HepG2 (cell line): ENCODE measurements around the gene KCNB1. TPM values are rescaled to one million over a fixed set of nuclear protein-coding genes. Genes with fewer than 3 reads are reported as not detected.
A peak's percentile ranks its signal among the peaks of the same experiment; 100 is the strongest.

Source experiments
- ATAC-seq: fragments of 200-7000 bp; cut with Tn5 transposase; 3 replicates; pipeline ENCODE4 v1.9.1; 2020; ENCODE audit warnings: mild to moderate bottlenecking, moderate library complexity
- BruUV-seq: library from RNA; stranded (reverse); fragments of 400-500 nt; replicated peaks from 2 replicates; lab custom pipeline; 2021; lab: Mats Ljungman, UMichigan
- CTCF ChIA-PET: fragments of 300-600 bp; formaldehyde crosslinking; extraction: SDS; loops from one replicate; lab custom pipeline; 2021; ENCODE audit warnings: low total read pairs, inconsistent platforms, low intra/inter-chr PET ratio; lab: Yijun Ruan, JAX
- POLR2A ChIA-PET: fragments of 350-600 bp; sonication (Branson Sonifier 250); formaldehyde crosslinking; loops from one replicate; lab custom pipeline; 2020; ENCODE audit warnings: antibody characterized with exemption, inconsistent platforms; lab: Yijun Ruan, JAX
- DNase-seq: peaks from one replicate; pipeline ENCODE4 v3.0.0-alpha.2; 2015; ENCODE audit warnings: low spot score
- FAIRE-seq: peaks from 3 replicates; lab custom pipeline; 2011; peaks lifted over from hg19 to GRCh38; lab: Jason Lieb, UNC
- H2AFZ ChIP-seq: one replicate; pipeline ENCODE4 v1.6.1; 2011; ENCODE audit warnings: low read length, inconsistent platforms
- H3K27ac ChIP-seq: fragments of 300-600 bp; 3 replicates; pipeline ENCODE4 v1.8.0; 2011; ENCODE audit warnings: mixed run types, mild to moderate bottlenecking, mixed read lengths, low read length, inconsistent platforms; ENCODE audit not compliant: insufficient read depth; ENCODE audit errors: extremely low read length
- H3K27me3 ChIP-seq, 2 experiments: fragments of 200-600 bp in 1 of 2; 2 replicates in 1 of 2; 3 replicates in 1 of 2; pipeline versions ENCODE4 v1.6.0 to v1.8.0; 2011; ENCODE audit warnings: low read length in 2 of 2, mild to moderate bottlenecking in 2 of 2, moderate library complexity in 2 of 2, inconsistent platforms in 1 of 2; ENCODE audit not compliant: insufficient read depth in 2 of 2, control insufficient read depth in 1 of 2
- H3K36me3 ChIP-seq, 2 experiments: fragments of 200-600 bp in 1 of 2; replicated peaks in 1 of 2; 2 replicates in 1 of 2; 3 replicates in 1 of 2; pipeline versions ENCODE4 v1.5.1 to v1.8.0; 2011; ENCODE audit warnings: low read length in 2 of 2, inconsistent platforms in 1 of 2; ENCODE audit not compliant: insufficient read depth in 2 of 2, control insufficient read depth in 1 of 2
- H3K4me1 ChIP-seq: 2 replicates; pipeline ENCODE4 v1.5.1; 2012; ENCODE audit warnings: low read length, inconsistent platforms; ENCODE audit not compliant: insufficient read depth
- H3K4me2 ChIP-seq: 2 replicates; pipeline ENCODE4 v1.6.0; 2011; ENCODE audit warnings: low read depth, low read length, inconsistent platforms
- H3K4me3 ChIP-seq, 3 experiments: fragments of 200-600 bp in 1 of 3; sonication (generic), shearing (Covaris generic) in 1 of 3; replicated peaks in 1 of 3; 2 replicates each; pipeline ENCODE4 v1.5.1; 2011 to 2016; ENCODE audit warnings: low read length in 3 of 3, inconsistent platforms in 2 of 3, low read depth in 2 of 3, mild to moderate bottlenecking in 2 of 3, control low read depth in 1 of 3, mixed read lengths in 1 of 3; ENCODE audit not compliant: insufficient read depth in 1 of 3
- H3K79me2 ChIP-seq: one replicate; pipeline ENCODE4 v1.6.1; 2011; ENCODE audit warnings: low read length, inconsistent platforms; ENCODE audit not compliant: insufficient read depth
- H3K9ac ChIP-seq: 2 replicates; pipeline ENCODE4 v1.6.0; 2011; ENCODE audit warnings: mild to moderate bottlenecking, low read depth, low read length, inconsistent platforms; ENCODE audit not compliant: insufficient read depth
- H3K9me3 ChIP-seq: 2 replicates; pipeline ENCODE4 v1.5.1; 2012; ENCODE audit warnings: mild to moderate bottlenecking, low read length
- H4K20me1 ChIP-seq: 2 replicates; pipeline ENCODE4 v1.6.0; 2011; ENCODE audit warnings: inconsistent platforms, mild to moderate bottlenecking, low read length, moderate library complexity; ENCODE audit not compliant: insufficient read depth
- ARID5B ChIP-seq: IDR thresholded peaks from 2 replicates; pipeline ENCODE4 v1.4.0; 2020; ENCODE audit warnings: mild to moderate bottlenecking, missing genetic modification reagents
- BRCA1 ChIP-seq: sonication (generic); formaldehyde crosslinking; IDR thresholded peaks from 2 replicates; pipeline ENCODE4 v1.4.0; 2020; ENCODE audit warnings: missing genetic modification reagents
- CREB1 ChIP-seq, 2 experiments: fragments of 450-650 bp in 1 of 2; IDR thresholded peaks; 2 replicates each; pipeline ENCODE4 v1.6.1; 2016 to 2017; ENCODE audit warnings: control low read depth in 1 of 2, mild to moderate bottlenecking in 1 of 2, missing compliant biosample characterization in 1 of 2, missing genetic modification characterization in 1 of 2
- EEA1 ChIP-seq: sonication (generic); formaldehyde crosslinking; IDR thresholded peaks from 2 replicates; pipeline ENCODE4 v1.5.1; 2020; ENCODE audit warnings: mild to moderate bottlenecking, missing genetic modification reagents, borderline replicate concordance
- FOSL2 ChIP-seq: sonication (generic); formaldehyde crosslinking; IDR thresholded peaks from 2 replicates; pipeline ENCODE4 v1.4.0; 2020; ENCODE audit warnings: missing genetic modification reagents
- JUNB ChIP-seq: sonication (generic); formaldehyde crosslinking; IDR thresholded peaks from 2 replicates; pipeline ENCODE4 v1.8.0; 2022; ENCODE audit warnings: missing genetic modification reagents, mild to moderate bottlenecking, borderline replicate concordance
- LRRFIP1 ChIP-seq: sonication (generic); formaldehyde crosslinking; conservative IDR thresholded peaks from 2 replicates; pipeline ENCODE4 v1.4.0; 2020; ENCODE audit warnings: missing genetic modification reagents
- MTF2 ChIP-seq: sonication (generic); formaldehyde crosslinking; IDR thresholded peaks from 2 replicates; pipeline ENCODE4 v1.5.0; 2020; ENCODE audit warnings: missing genetic modification reagents, borderline replicate concordance
- POLR2A ChIP-seq, 2 experiments: IDR thresholded peaks; 2 replicates each; pipeline ENCODE4 v1.6.1; 2011; ENCODE audit warnings: low read depth in 2 of 2, low read length in 2 of 2, mild to moderate bottlenecking in 1 of 2, moderate library complexity in 1 of 2; ENCODE audit not compliant: insufficient read depth in 1 of 2
- RARA ChIP-seq: IDR thresholded peaks from 2 replicates; pipeline ENCODE4 v1.6.1; 2016; ENCODE audit warnings: missing genetic modification reagents, missing compliant biosample characterization
- ZBTB3 ChIP-seq: sonication (generic); formaldehyde crosslinking; IDR thresholded peaks from 2 replicates; pipeline ENCODE4 v1.4.0; 2020; ENCODE audit warnings: low read depth, mild to moderate bottlenecking, moderate library complexity, missing genetic modification reagents, borderline replicate concordance
- ZMYM4 ChIP-seq: sonication (generic); formaldehyde crosslinking; IDR thresholded peaks from 2 replicates; pipeline ENCODE4 v1.8.1; 2023; ENCODE audit warnings: mild to moderate bottlenecking, missing genetic modification reagents
- ZNF883 ChIP-seq: sonication (generic); formaldehyde crosslinking; IDR thresholded peaks from 2 replicates; pipeline ENCODE4 v1.5.1; 2020; ENCODE audit warnings: mild to moderate bottlenecking, missing genetic modification reagents; ENCODE audit errors: not compliant biosample characterization
- WGBS: methylation state at CpG from one replicate; pipeline ENCODE4 v1.1.6; 2017; ENCODE audit warnings: low lambda C conversion rate; 5-methylcytosine and 5-hydroxymethylcytosine counted together
- in situ Hi-C: cut with HindIII; loops from 2 replicates; pipeline ENCODE4 v1.10.0; 2017; ENCODE audit warnings: low pct_unique_long_range_greater_than_20kb; ENCODE audit not compliant: extremely low pct_ligation_motif_present
- intact Hi-C: fragments of 100-400 bp; cut with micrococcal nuclease; formaldehyde crosslinking; loops from one replicate; pipeline ENCODE4 v1.10.0; 2022; ENCODE audit not compliant: unreplicated experiment
- polyA plus RNA-seq, 8 experiments: library from polyadenylated mRNA; depleted of rRNA in 3 of 8; stranded (reverse) in 7 of 8; unstranded in 1 of 8; fragments of >200 nt; fragmentation: Illumina TruSeq in 4 of 8; extraction: Trizol in 4 of 8; gene quantifications; 2 replicates each; pipeline versions ENCODE4 v1.2.1 to v1.2.3, GENCODE V29; 2011 to 2016; ENCODE audit warnings: low read depth in 4 of 8, missing spikeins in 1 of 8, mixed read lengths in 1 of 8; ENCODE audit not compliant: insufficient read depth in 1 of 8
- total RNA-seq, 5 experiments: library from RNA; depleted of rRNA; stranded (reverse); fragments of >200 nt; fragmentation: Illumina TruSeq; extraction: Trizol; gene quantifications; 2 replicates each; pipeline ENCODE4 v1.2.3, GENCODE V29; 2016; ENCODE audit warnings: low read depth in 1 of 5
- TF ChIP-seq, protein P1 (sequence below): sonication (generic); formaldehyde crosslinking; IDR thresholded peaks from 2 replicates; pipeline ENCODE4 v1.8.0; 2022; ENCODE audit warnings: mild to moderate bottlenecking, missing genetic modification reagents, moderate library complexity

KCNB1 gene
- total and polyA plus RNA-seq, 2 of the 13 experiments (the other 11 are each of a cell fraction or from before 2014, with no cell fraction given): 0.02 TPM; not detected in 1

DNA sequence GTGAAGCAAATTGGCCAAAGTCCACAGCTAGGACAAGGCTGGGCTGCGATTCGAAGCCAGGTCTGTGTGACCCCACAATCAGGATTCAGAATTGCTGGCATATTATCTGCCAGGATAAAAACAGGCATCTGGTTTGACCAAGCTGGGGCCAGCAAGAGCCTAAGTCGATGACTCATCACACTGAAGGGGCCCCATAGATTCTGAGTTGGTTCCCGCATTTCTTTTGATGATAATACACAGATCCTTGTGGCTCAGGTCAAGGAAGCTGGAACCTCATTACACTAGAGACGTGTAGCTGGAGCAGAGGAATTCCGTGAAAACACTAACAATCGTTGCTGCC lies 6.5 kb downstream of the KCNB1 start:
- CTCF ChIA-PET: no interaction called here
- FAIRE-seq: no peak

GRCh38 chr20:49475292-49476015 lies 7.0 kb downstream of the KCNB1 start:
- Histone ChIP-seq H3K27ac (no peak overlapping the region), H3K4me1 (peaks cover 40% of the 10 kb centered on the region), H3K4me2 (no peak overlapping the region), H2AFZ (no peak overlapping the region), H3K27me3 (peaks cover 4 to 12% of the 10 kb centered on the region in 2 experiments; a peak in 3 of 5 replicates), H3K79me2 (no peaks in the 10 kb centered on the region), H3K9me3 (no peaks in the 10 kb centered on the region), H3K36me3 (no peaks in the 10 kb centered on the region), H3K4me3 (no peak overlapping the region), H3K9ac (no peak overlapping the region), H4K20me1 (peaks cover 12% of the 10 kb centered on the region; the same call in 1 of the 2 replicates)
- in situ Hi-C loops (no loop called here), intact Hi-C loops (no loop called here)
- POLR2A ChIA-PET: no interaction called here
- DNase-seq (no peak), FAIRE-seq (no peak), ATAC-seq (no peak)
- CTCF ChIA-PET: no interaction called here
- 29% methylated on average over 6 of the region's 6 CpGs for WGBS
- BruUV-seq: no TSS peak
- TF ChIP-seq ZBTB3 (CRISPR knock-in tag) (no peak), EEA1 (CRISPR knock-in tag) (no peak), ARID5B (no peak), MTF2 (no peak), RARA (CRISPR knock-in tag) (peak; percentile 61), LRRFIP1 (no peak), POLR2A (IDR thresholded peaks at IDR 0.05; ENCODE audit: insufficient read depth in 1 of 2, low read depth in 2 of 2, low read length in 2 of 2) (no peak), BRCA1 (CRISPR knock-in tag) (no peak)

More for the DNA sequence above, 6.5 kb downstream of the KCNB1 start:
- peaks cover 42% of the 10 kb centered on the region for H3K4me1 ChIP-seq
- 25% methylated on average over 7 of the region's 7 CpGs for WGBS
- no peaks in the 10 kb centered on the region for H3K9me3 ChIP-seq
- POLR2A ChIA-PET: no interaction called here
- TF ChIP-seq ZMYM4 (CRISPR knock-in tag) (no peak), ZNF883 (no peak), FOSL2 (CRISPR knock-in tag) (peak; percentile 22; the same call in 1 of the 2 replicates), CREB1 (IDR thresholded peaks at IDR 0.05) (no peak), CREB1 (CRISPR knock-in tag; IDR thresholded peaks at IDR 0.05) (no peak), JUNB (no peak)
- TF ChIP-seq, protein P1, sequence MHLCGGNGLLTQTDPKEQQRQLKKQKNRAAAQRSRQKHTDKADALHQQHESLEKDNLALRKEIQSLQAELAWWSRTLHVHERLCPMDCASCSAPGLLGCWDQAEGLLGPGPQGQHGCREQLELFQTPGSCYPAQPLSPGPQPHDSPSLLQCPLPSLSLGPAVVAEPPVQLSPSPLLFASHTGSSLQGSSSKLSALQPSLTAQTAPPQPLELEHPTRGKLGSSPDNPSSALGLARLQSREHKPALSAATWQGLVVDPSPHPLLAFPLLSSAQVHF (CRISPR knock-in tag): no peak
- peaks cover 14% of the 10 kb centered on the region; the same call in 1 of the 2 replicates for H4K20me1 ChIP-seq
- no peak overlapping the region for H2AFZ ChIP-seq
- no peak for ATAC-seq
- no peak overlapping the region for H3K9ac ChIP-seq
- H3K27me3 ChIP-seq: peaks cover 4 to 16% of the 10 kb centered on the region in 2 experiments; a peak in 3 of 5 replicates
- BruUV-seq: no TSS peak
- H3K79me2 ChIP-seq: no peaks in the 10 kb centered on the region
- no peak overlapping the region for H3K27ac ChIP-seq
- H3K4me2 ChIP-seq: no peak overlapping the region
- DNase-seq: no peak
- H3K4me3 ChIP-seq: no peak overlapping the region
- intact Hi-C loops: no loop called here
- in situ Hi-C loops: no loop called here
- H3K36me3 ChIP-seq: no peaks in the 10 kb centered on the region
